Mucosa of stomach (tissue), 1 donor: ENCODE data around the gene OR1J4.

Experiments
- H3K27me3 ChIP-seq: one replicate; pipeline ENCODE4 v1.7.0; 2013; ENCODE audit warnings: mild to moderate bottlenecking, low read length; ENCODE audit not compliant: control insufficient read depth, insufficient read depth
- H3K36me3 ChIP-seq: one replicate; pipeline ENCODE4 v1.7.0; 2013; ENCODE audit warnings: low read length; ENCODE audit not compliant: control insufficient read depth, insufficient read depth
- H3K4me1 ChIP-seq: one replicate; pipeline ENCODE4 v1.7.0; 2013; ENCODE audit warnings: mild to moderate bottlenecking, low read length; ENCODE audit not compliant: control insufficient read depth, insufficient read depth
- H3K4me3 ChIP-seq: one replicate; pipeline ENCODE4 v1.7.0; 2013; ENCODE audit warnings: low read length
- H3K9ac ChIP-seq: one replicate; pipeline ENCODE4 v1.7.0; 2013; ENCODE audit warnings: mild to moderate bottlenecking, low read length, moderate library complexity
- H3K9me3 ChIP-seq: one replicate; pipeline ENCODE4 v1.7.0; 2013; ENCODE audit warnings: mild to moderate bottlenecking, low read length, moderate library complexity; ENCODE audit not compliant: control insufficient read depth
- donor health status: Pancreatic carcinoma.

Gene OR1J4

GRCh38 chr9:122518841-122519240 is at the start of gene OR1J4:
OR1J4 (plus strand) TSS chr9:122519141; CDS start chr9:122519141, 0 bp downstream.
- Histone ChIP-seq H3K4me1 (no peaks in the 10 kb centered on the region), H3K9ac (no peak within 1 kb of the TSS), H3K9me3 (no peaks in the 10 kb centered on the region), H3K36me3 (no peaks in the 10 kb centered on the region), H3K27me3 (no peaks in the 10 kb centered on the region), H3K4me3 (no peak within 1 kb of the TSS)

- no peak overlapping the region for H3K4me3 ChIP-seq
- H3K4me1 ChIP-seq, result no peaks in the 10 kb centered on the region
- no peak overlapping the region for H3K9ac ChIP-seq
- no peaks in the 10 kb centered on the region for H3K9me3 ChIP-seq
- H3K27me3 ChIP-seq, result no peaks in the 10 kb centered on the region
- H3K36me3 ChIP-seq, result no peaks in the 10 kb centered on the region
Measured at GRCh38 chr9:122474561-122474960, 44.4 kb upstream of the OR1J4 start.

- H3K9me3 ChIP-seq, result no peaks in the 10 kb centered on the region
- no peaks in the 10 kb centered on the region for H3K27me3 ChIP-seq
- H3K36me3 ChIP-seq, result no peaks in the 10 kb centered on the region
- no peak overlapping the region for H3K9ac ChIP-seq
- H3K4me3 ChIP-seq, result no peak overlapping the region
- H3K4me1 ChIP-seq, result no peaks in the 10 kb centered on the region
Measured at GRCh38 chr9:122475717-122476116, 43.2 kb upstream of the OR1J4 start.

- no peaks in the 10 kb centered on the region for H3K4me1 ChIP-seq
- H3K36me3 ChIP-seq, result no peaks in the 10 kb centered on the region
- no peaks in the 10 kb centered on the region for H3K9me3 ChIP-seq
- no peak overlapping the region for H3K9ac ChIP-seq
- H3K27me3 ChIP-seq, result no peaks in the 10 kb centered on the region
- H3K4me3 ChIP-seq, result no peak overlapping the region
Measured at GRCh38 chr9:122477346-122477745, 41.6 kb upstream of the OR1J4 start.

GRCh38 chr9:122477826-122478225 is 41.1 kb upstream of the OR1J4 start, which contains the start of gene OR1J1:
OR1J1 (minus strand) TSS chr9:122477926; CDS start chr9:122477926, 0 bp downstream.
- Histone ChIP-seq H3K36me3 (no peaks in the 10 kb centered on the region), H3K4me3 (no peak within 1 kb of the TSS), H3K9ac (no peak within 1 kb of the TSS), H3K27me3 (no peaks in the 10 kb centered on the region), H3K9me3 (no peaks in the 10 kb centered on the region), H3K4me1 (no peaks in the 10 kb centered on the region)

- Histone ChIP-seq H3K9me3 (no peaks in the 10 kb centered on the region), H3K36me3 (no peaks in the 10 kb centered on the region), H3K9ac (no peak overlapping the region), H3K27me3 (no peaks in the 10 kb centered on the region), H3K4me3 (no peak overlapping the region), H3K4me1 (no peaks in the 10 kb centered on the region)
Measured at GRCh38 chr9:122479062-122479461, 39.9 kb upstream of the OR1J4 start.

GRCh38 chr9:122498883-122499288 is 20.1 kb upstream of the OR1J4 start:
- H3K27me3 ChIP-seq, result no peaks in the 10 kb centered on the region
- no peak overlapping the region for H3K9ac ChIP-seq
- no peaks in the 10 kb centered on the region for H3K36me3 ChIP-seq
- no peaks in the 10 kb centered on the region for H3K9me3 ChIP-seq
- no peak overlapping the region for H3K4me3 ChIP-seq
- no peaks in the 10 kb centered on the region for H3K4me1 ChIP-seq

GRCh38 chr9:122506964-122507363 is 12.0 kb upstream of the OR1J4 start:
- Histone ChIP-seq H3K4me1 (no peaks in the 10 kb centered on the region), H3K4me3 (no peak overlapping the region), H3K9me3 (no peaks in the 10 kb centered on the region), H3K9ac (no peak overlapping the region), H3K27me3 (no peaks in the 10 kb centered on the region), H3K36me3 (no peaks in the 10 kb centered on the region)

GRCh38 chr9:122510502-122510901 is 8.4 kb upstream of the OR1J4 start, which contains the start of gene OR1J2:
OR1J2 (plus strand) TSS chr9:122510802; CDS start chr9:122510802, 0 bp downstream.
- no peaks in the 10 kb centered on the region for H3K9me3 ChIP-seq
- H3K4me1 ChIP-seq, result no peaks in the 10 kb centered on the region
- H3K9ac ChIP-seq, result no peak within 1 kb of the TSS
- no peaks in the 10 kb centered on the region for H3K36me3 ChIP-seq
- no peaks in the 10 kb centered on the region for H3K27me3 ChIP-seq
- H3K4me3 ChIP-seq, result no peak within 1 kb of the TSS

- H3K9ac ChIP-seq, result no peak overlapping the region
- H3K4me1 ChIP-seq, result no peaks in the 10 kb centered on the region
- H3K27me3 ChIP-seq, result no peaks in the 10 kb centered on the region
- H3K4me3 ChIP-seq, result no peak overlapping the region
- H3K36me3 ChIP-seq, result no peaks in the 10 kb centered on the region
- no peaks in the 10 kb centered on the region for H3K9me3 ChIP-seq
Measured at GRCh38 chr9:122518226-122518625, 715 bp upstream of the OR1J4 start.

GRCh38 chr9:122519376-122519775 is 435 bp downstream of the OR1J4 start:
- Histone ChIP-seq H3K9me3 (no peaks in the 10 kb centered on the region), H3K27me3 (no peaks in the 10 kb centered on the region), H3K36me3 (no peaks in the 10 kb centered on the region), H3K4me1 (no peaks in the 10 kb centered on the region), H3K9ac (no peak overlapping the region), H3K4me3 (no peak overlapping the region)

GRCh38 chr9:122526602-122527001 is 7.7 kb downstream of the OR1J4 start:
- H3K9me3 ChIP-seq, result no peaks in the 10 kb centered on the region
- H3K9ac ChIP-seq, result no peak overlapping the region
- no peaks in the 10 kb centered on the region for H3K4me1 ChIP-seq
- no peaks in the 10 kb centered on the region for H3K36me3 ChIP-seq
- H3K4me3 ChIP-seq, result no peak overlapping the region
- H3K27me3 ChIP-seq, result no peaks in the 10 kb centered on the region

GRCh38 chr9:122527193-122527592 is 8.3 kb downstream of the OR1J4 start, which contains the start of gene OR1N1:
OR1N1 (minus strand) TSS chr9:122527293; CDS start chr9:122527293, 0 bp downstream.
- Histone ChIP-seq H3K9ac (no peak within 1 kb of the TSS), H3K27me3 (no peaks in the 10 kb centered on the region), H3K4me1 (no peaks in the 10 kb centered on the region), H3K9me3 (no peaks in the 10 kb centered on the region), H3K4me3 (no peak within 1 kb of the TSS), H3K36me3 (no peaks in the 10 kb centered on the region)
